NOMO-1 treated with dmso at 0.1 percent for 144 hours (cell line): ENCODE data around the gene GPALPP1.
"Not testable (repeated sequence)": the region's sequence is repeated elsewhere in the genome, so short reads cannot be mapped to it uniquely, and the experiment has no call there.

ENCODE experiments used
- DNase-seq: peaks from one replicate; lab custom pipeline; 2025; ENCODE audit not compliant: unreplicated experiment; lab: John Stamatoyannopoulos, UW

GPALPP1 gene

GRCh38 chr13:45004096-45004495 lies 14.8 kb downstream of the GPALPP1 start:
- DNase-seq, result no peak

- no peak for DNase-seq
Observed at GRCh38 chr13:45007225-45007624, 17.9 kb downstream of the GPALPP1 start.

GRCh38 chr13:45007823-45008222 lies 18.5 kb downstream of the GPALPP1 start:
- DNase-seq, result no peak

DNA sequence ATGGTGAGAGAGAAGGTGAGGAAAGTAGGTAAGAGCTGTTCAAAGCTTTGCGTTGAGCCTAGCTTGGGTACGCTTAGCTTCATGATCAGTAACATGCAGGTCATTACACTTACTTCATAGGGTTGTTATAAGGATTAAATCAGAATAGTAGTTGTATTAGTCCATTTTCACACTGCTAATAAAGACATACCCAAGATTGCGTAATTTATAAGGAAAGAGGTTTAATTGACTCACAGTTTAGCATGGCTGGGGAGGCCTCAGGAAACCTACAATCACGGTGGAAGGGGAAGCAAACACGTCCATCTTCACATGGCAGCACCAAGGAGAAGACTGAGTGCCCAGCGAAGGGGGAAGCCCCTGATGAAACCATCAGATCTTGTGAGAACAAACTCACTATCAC lies 21.9 kb downstream of the GPALPP1 start:
- DNase-seq, result no peak

DNA sequence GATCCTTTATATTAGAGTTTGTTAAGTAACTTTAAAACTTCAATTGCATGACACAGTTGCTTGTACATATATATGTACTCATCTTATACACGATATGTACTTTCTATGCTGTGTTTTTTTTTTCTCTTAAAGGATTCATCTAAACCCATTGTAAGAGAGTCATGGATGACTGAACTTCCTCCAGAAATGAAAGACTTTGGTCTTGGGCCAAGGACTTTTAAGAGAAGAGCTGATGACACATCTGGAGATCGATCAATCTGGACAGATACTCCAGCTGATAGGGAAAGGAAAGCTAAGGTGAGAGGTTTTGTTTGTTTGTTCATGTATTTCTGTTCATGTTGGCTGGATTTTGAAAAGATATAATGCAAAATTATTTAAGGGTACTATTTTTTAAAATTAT lies 26.0 kb downstream of the GPALPP1 start:
- no peak for DNase-seq

DNA sequence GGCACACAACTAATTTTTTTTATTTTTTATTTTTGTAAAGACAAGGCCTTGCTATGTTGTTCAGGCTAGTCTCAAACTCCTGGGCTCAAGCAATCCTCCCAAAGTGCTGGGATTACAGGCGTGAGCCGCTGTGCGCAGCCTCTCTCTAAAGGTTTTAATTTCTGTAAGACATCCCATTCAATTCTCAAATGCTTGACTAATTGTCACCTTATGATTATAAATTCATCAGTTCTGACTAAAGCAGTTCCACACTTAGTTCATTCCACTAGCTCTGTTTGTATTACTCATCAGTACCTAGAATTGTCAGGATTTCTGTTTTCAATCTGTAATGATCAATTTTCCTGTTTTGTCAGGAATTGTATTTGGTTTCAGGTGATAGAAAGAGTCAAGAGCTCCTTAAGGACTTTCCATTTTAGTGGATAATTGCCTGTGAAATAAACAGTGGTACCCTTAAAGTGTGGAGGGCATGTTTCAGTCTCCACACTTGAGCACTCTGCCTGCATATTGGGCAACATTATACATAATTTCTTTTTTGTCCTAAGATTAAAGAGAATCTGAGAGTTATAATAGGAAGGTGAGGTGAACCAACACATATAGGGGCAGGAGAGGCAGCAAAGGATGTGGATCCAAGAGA lies 27.6 kb downstream of the GPALPP1 start:
- DNase-seq, result no peak

GRCh38 chr13:45019981-45020380 lies 30.6 kb downstream of the GPALPP1 start:
- DNase-seq, result not testable (repeated sequence)

DNA sequence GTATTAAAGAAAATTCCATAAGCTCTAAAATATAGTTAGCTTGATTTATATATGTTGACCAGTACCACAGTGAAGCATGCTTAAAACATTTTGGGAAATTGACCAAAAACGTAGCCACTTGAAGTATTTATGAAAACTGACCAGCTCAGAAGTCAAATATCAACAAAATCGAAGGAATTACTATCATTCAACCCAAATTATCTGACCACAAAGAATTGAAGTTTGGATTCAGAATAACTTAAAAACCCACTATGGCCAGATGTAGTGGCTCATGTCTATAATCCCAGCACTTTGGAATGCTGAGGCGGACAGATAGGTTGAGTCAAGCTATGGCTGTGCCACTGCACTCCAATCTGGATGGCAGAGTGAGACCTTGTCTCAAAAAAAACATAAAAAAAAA lies 31.9 kb downstream of the GPALPP1 start:
- DNase-seq, result no peak

GRCh38 chr13:45024847-45025246 lies 35.5 kb downstream of the GPALPP1 start:
- DNase-seq, result no peak

- DNase-seq, result no peak
Observed at GRCh38 chr13:45034342-45034741, 45.0 kb downstream of the GPALPP1 start.

DNA sequence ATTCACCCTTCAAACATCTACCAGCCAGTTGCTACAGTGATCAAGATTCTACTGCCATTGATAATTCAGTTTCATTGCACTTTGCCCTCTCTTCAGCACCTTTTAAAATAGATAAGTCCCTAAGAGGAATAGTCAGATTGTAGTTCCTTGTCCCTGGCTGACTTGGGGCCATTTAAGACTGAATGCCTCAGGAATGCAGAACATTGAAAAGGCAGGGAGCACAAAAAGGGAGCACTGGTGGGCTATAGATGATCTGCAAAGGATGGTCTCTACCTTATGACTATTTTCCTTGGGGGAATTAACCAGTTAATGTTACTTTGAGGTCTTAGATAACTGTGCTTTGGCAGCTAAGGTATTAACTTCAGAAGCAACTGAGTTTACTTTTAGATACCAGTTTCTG lies 46.9 kb downstream of the GPALPP1 start:
- no peak for DNase-seq

DNA sequence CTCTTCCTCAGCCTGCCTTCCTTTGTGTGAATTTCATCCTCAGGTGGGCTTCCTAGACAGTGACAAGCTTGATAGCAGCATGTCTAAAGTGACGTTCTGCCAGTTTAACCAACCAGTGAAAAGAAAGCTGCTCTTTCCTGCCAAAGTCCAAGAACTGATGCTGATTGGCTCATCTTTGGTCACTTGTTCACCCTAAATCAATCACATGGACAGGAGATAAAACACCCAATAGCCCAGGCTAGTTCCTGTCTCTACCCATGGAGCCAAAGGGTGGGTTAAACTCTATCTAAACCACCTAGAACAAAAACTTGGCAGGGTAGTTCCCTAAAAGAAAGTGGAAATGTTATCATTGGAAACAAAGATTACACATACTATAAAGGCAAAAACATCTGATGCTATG lies 50.8 kb downstream of the GPALPP1 start:
- DNase-seq, result no peak

DNA sequence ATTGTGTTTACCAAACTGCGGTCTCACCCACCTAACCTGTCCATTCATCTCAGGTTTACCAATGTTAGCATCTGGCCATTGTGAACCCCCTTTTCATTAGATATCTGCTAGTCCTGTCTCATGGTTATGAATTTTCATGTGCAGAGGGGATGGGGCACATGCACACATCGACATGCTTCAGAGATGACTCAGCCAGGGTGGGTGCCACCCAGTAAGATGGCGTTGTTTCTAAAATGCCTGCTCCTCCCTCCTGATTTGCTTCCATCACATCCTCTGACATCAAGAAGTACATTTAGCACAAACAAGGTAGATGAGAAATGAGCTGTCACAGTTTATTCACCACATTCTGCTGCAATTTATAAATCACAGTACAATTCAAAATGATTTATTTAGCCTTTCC lies 51.3 kb downstream of the GPALPP1 start:
- DNase-seq, result no peak

- DNase-seq, result no peak
Observed at GRCh38 chr13:45042539-45042938, 53.2 kb downstream of the GPALPP1 start.

GRCh38 chr13:45046445-45046844 lies 57.1 kb downstream of the GPALPP1 start:
- no peak for DNase-seq

DNA sequence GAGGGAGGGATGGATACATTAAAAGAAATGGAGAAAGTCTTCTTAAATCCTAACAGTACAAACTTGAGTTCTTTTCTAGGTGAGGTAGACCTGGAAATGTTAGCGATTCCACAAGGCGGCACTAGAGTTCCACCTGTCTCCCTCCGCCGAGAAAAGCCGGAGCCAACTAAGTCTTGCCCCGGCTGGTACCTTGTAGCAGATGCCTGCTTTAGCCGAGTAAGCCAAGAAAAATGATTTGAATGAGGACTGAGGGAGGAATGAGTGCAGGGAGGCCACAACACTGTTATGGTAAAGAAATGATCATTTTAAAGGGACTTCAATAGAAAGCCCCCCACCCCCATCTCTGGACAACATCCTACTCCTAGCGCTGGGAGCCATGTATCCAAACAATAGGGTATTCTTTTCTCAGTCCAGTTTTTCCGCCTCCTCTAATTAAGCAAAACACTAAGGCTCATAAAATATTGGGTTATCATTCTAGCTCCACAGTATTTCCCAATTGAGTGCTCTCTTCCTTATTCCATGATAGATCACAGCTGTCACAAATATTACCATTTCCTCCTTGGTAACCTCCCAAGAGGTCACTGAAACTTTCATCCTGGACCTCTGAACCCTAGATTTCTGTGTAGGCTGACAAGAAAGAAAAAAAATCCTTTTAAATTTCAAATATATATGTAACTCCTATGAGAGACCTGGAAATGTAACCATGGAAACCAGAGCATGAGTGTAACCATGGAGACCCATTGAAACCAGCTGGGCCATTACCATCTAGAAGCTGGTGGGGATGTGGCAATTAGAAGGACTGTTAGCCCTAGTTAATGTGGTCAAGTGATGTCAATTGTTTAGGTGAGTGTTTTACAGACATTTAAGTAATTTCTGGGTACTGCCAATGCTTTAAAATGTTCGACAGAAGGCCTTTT lies 58.3 kb downstream of the GPALPP1 start:
- peak; percentile 45 for DNase-seq

GRCh38 chr13:45048890-45049407 lies 59.6 kb downstream of the GPALPP1 start:
- DNase-seq, result no peak

- DNase-seq, result no peak
Observed at GRCh38 chr13:45049478-45049877, 60.1 kb downstream of the GPALPP1 start.

DNA sequence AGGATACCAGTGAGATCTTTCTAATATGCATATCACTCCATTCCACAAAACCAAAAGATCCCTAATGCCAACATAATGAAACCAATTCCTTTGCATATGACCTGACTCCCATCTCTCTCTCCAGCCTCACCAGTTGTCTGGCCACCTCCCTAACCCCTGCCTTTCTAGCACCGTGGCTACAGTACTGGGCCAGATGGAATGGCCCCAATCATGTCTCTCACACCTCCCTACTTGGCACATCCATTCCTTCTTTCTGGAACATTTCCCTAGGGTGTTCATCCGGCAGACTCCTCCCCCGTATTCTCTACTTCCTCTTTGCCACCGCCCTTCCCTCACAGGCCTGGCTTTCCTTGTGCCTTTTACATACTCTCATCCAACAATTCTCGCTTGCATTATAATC lies 62.0 kb downstream of the GPALPP1 start:
- no peak for DNase-seq

GRCh38 chr13:45055198-45055901 lies 66.0 kb downstream of the GPALPP1 start:
- peak; percentile 64 for DNase-seq

- DNase-seq, result no peak
Observed at GRCh38 chr13:45055902-45056648, 66.7 kb downstream of the GPALPP1 start.
